H1 (cell line): ENCODE measurements around the gene HDAC6. TPM values are rescaled to one million over a fixed set of nuclear protein-coding genes. Genes with fewer than 3 reads are reported as not detected.

Experiments
- CTCF ChIA-PET: fragments of 300-600 bp; sonication (Branson Sonifier 250); formaldehyde crosslinking; loops from one replicate; lab custom pipeline; 2021; ENCODE audit not compliant: partially characterized antibody; lab: Charles Lee
- POLR2A ChIA-PET: fragments of 300-600 bp; sonication (Branson Sonifier 250); formaldehyde crosslinking; loops from one replicate; lab custom pipeline; 2021; ENCODE audit warnings: inconsistent platforms; ENCODE audit not compliant: partially characterized antibody; lab: Charles Lee
- DNase-seq, 2 experiments: peaks; one replicate each; pipeline versions ENCODE4 v3.0.0 to v3.0.0-alpha.2; 2010 to 2022; ENCODE audit warnings: low spot score in 2 of 2, low read depth in 1 of 2, mixed read lengths in 1 of 2
- FAIRE-seq: peaks from 2 replicates; lab custom pipeline; 2011; peaks lifted over from hg19 to GRCh38; lab: Jason Lieb, UNC
- H2AFZ ChIP-seq: 2 replicates; pipeline ENCODE4 v1.8.1; 2012; ENCODE audit warnings: low read length, inconsistent platforms
- H2AK5ac ChIP-seq: 2 replicates; pipeline ENCODE4 v1.6.1; 2013; ENCODE audit warnings: low read depth, low read length
- H2BK120ac ChIP-seq: replicated peaks from 2 replicates; pipeline ENCODE3; 2013; ENCODE audit warnings: low read depth, low read length, inconsistent platforms
- H2BK12ac ChIP-seq: 2 replicates; pipeline ENCODE4 v1.6.1; 2013; ENCODE audit warnings: low read depth, low read length
- H2BK15ac ChIP-seq: 2 replicates; pipeline ENCODE4 v1.6.1; 2013; ENCODE audit warnings: low read length
- H2BK20ac ChIP-seq: 2 replicates; pipeline ENCODE4 v1.6.1; 2013; ENCODE audit warnings: low read length
- H2BK5ac ChIP-seq: 2 replicates; pipeline ENCODE4 v1.6.1; 2013; ENCODE audit warnings: low read depth, low read length
- H3K14ac ChIP-seq: 2 replicates; pipeline ENCODE4 v1.6.1; 2013; ENCODE audit warnings: inconsistent platforms; ENCODE audit not compliant: insufficient read length
- H3K18ac ChIP-seq: 2 replicates; pipeline ENCODE4 v1.6.1; 2013; ENCODE audit warnings: low read length; ENCODE audit errors: extremely low read depth
- H3K23ac ChIP-seq: 2 replicates; pipeline ENCODE4 v1.6.1; 2013; ENCODE audit warnings: inconsistent platforms; ENCODE audit not compliant: insufficient read length
- H3K23me2 ChIP-seq: 2 replicates; pipeline ENCODE4 v1.6.1; 2013; ENCODE audit warnings: low read depth, low read length
- H3K27ac ChIP-seq: 2 replicates; pipeline ENCODE4 v1.6.1; 2011; ENCODE audit warnings: low read depth, low read length, inconsistent platforms
- H3K27me3 ChIP-seq, 4 experiments: replicated peaks in 1 of 4; 1 replicate in 1 of 4; 2 replicates in 3 of 4; pipeline versions ENCODE4 v1.6.1 to v1.8.1; 2011 to 2013; ENCODE audit warnings: low read length in 3 of 4, mild to moderate bottlenecking in 3 of 4, inconsistent platforms in 2 of 4, mixed read lengths in 2 of 4, moderate library complexity in 1 of 4; ENCODE audit not compliant: control insufficient read depth in 3 of 4, insufficient read depth in 3 of 4; ENCODE audit errors: extremely low read depth in 1 of 4
- H3K36me3 ChIP-seq, 4 experiments: 2 replicates each; pipeline versions ENCODE4 v1.6.1 to v1.8.1; 2011 to 2013; ENCODE audit warnings: mild to moderate bottlenecking in 4 of 4, low read length in 3 of 4, moderate library complexity in 2 of 4, control low read depth in 1 of 4, inconsistent platforms in 1 of 4; ENCODE audit not compliant: insufficient read depth in 4 of 4, control insufficient read depth in 2 of 4
- H3K4ac ChIP-seq: replicated peaks from 2 replicates; pipeline ENCODE3; 2013; ENCODE audit warnings: low read length, low read depth, mixed read lengths, inconsistent platforms; ENCODE audit not compliant: insufficient read length
- H3K4me1 ChIP-seq, 4 experiments: replicated peaks in 1 of 4; 1 replicate in 1 of 4; 2 replicates in 3 of 4; pipeline versions ENCODE4 v1.6.1 to v1.8.1; 2011 to 2013; ENCODE audit warnings: low read length in 3 of 4, inconsistent platforms in 2 of 4, mixed read lengths in 1 of 4; ENCODE audit not compliant: insufficient read depth in 4 of 4, control insufficient read depth in 3 of 4
- H3K4me2 ChIP-seq, 2 experiments: 2 replicates each; pipeline versions ENCODE4 v1.6.1 to v1.8.1; 2011 to 2013; ENCODE audit warnings: low read depth in 2 of 2, low read length in 2 of 2, control low read depth in 1 of 2, inconsistent platforms in 1 of 2, mild to moderate bottlenecking in 1 of 2; ENCODE audit not compliant: insufficient read depth in 1 of 2
- H3K4me3 ChIP-seq, 4 experiments: fragments of 200-600, 300-600 bp in 1 of 4; sonication (generic), shearing (Covaris generic), sonication (Bioruptor Twin) in 1 of 4; 2 replicates each; pipeline versions ENCODE4 v1.5.1 to v1.8.1; 2011 to 2016; ENCODE audit warnings: low read length in 4 of 4, low read depth in 3 of 4, control low read depth in 2 of 4, inconsistent platforms in 2 of 4, mild to moderate bottlenecking in 2 of 4, mixed read lengths in 1 of 4, moderate library complexity in 1 of 4; ENCODE audit not compliant: insufficient read depth in 2 of 4; ENCODE audit errors: extremely low read depth in 1 of 4
- H3K56ac ChIP-seq: replicated peaks from 2 replicates; pipeline ENCODE3; 2013; ENCODE audit warnings: low read depth, mild to moderate bottlenecking, mixed read lengths, low read length, inconsistent platforms; ENCODE audit not compliant: insufficient read length
- H3K79me1 ChIP-seq: 2 replicates; pipeline ENCODE4 v1.6.1; 2013; ENCODE audit warnings: low read depth, low read length, control low read depth
- H3K79me2 ChIP-seq, 2 experiments: 2 replicates each; pipeline versions ENCODE4 v1.6.1 to v1.8.1; 2012 to 2013; ENCODE audit warnings: low read length in 2 of 2, mild to moderate bottlenecking in 2 of 2, inconsistent platforms in 1 of 2; ENCODE audit not compliant: insufficient read depth in 2 of 2, control insufficient read depth in 1 of 2
- H3K9ac ChIP-seq, 4 experiments: replicated peaks in 1 of 4; 1 replicate in 1 of 4; 2 replicates in 3 of 4; pipeline versions ENCODE4 v1.6.1 to v1.8.1; 2011 to 2013; ENCODE audit warnings: low read depth in 3 of 4, low read length in 3 of 4, control low read depth in 2 of 4, mild to moderate bottlenecking in 2 of 4, moderate library complexity in 2 of 4, inconsistent platforms in 1 of 4; ENCODE audit errors: extremely low read depth in 1 of 4
- H3K9me3 ChIP-seq, 2 experiments: 2 replicates each; pipeline versions ENCODE4 v1.6.1 to v1.8.1; 2012 to 2013; ENCODE audit warnings: mild to moderate bottlenecking in 2 of 2, moderate library complexity in 2 of 2, control low read depth in 1 of 2, inconsistent platforms in 1 of 2, low read depth in 1 of 2, low read length in 1 of 2, mixed read lengths in 1 of 2; ENCODE audit not compliant: insufficient read depth in 2 of 2
- H4K20me1 ChIP-seq, 2 experiments: replicated peaks in 1 of 2; 2 replicates each; pipeline versions ENCODE3 to v1.8.1; 2011 to 2013; ENCODE audit warnings: inconsistent platforms in 2 of 2, low read length in 2 of 2, mild to moderate bottlenecking in 1 of 2; ENCODE audit not compliant: insufficient read depth in 2 of 2, control insufficient read depth in 1 of 2
- H4K5ac ChIP-seq: 2 replicates; pipeline ENCODE4 v1.6.1; 2013; ENCODE audit warnings: low read length, low read depth, mixed read lengths, inconsistent platforms; ENCODE audit not compliant: insufficient read length
- H4K8ac ChIP-seq: 2 replicates; pipeline ENCODE4 v1.8.0; 2013; ENCODE audit warnings: mild to moderate bottlenecking, moderate library complexity, low read length, inconsistent platforms; ENCODE audit not compliant: insufficient read depth; ENCODE audit errors: extremely low read depth
- H4K91ac ChIP-seq: replicated peaks from 2 replicates; pipeline ENCODE3; 2013; ENCODE audit warnings: low read length, mixed read lengths, inconsistent platforms; ENCODE audit not compliant: insufficient read length
- CREB1 ChIP-seq: IDR thresholded peaks from 2 replicates; pipeline ENCODE4 v1.6.1; 2012; ENCODE audit warnings: inconsistent platforms
- SIRT6 ChIP-seq: IDR thresholded peaks from one replicate; pipeline ENCODE4 v1.7.1; 2012; ENCODE audit warnings: low read length, inconsistent platforms
- WGBS, 2 experiments: shearing (Covaris generic) in 1 of 2; methylation state at CpG; one replicate each; pipeline versions ENCODE4 v1.1.6 to v1.1.7; 2013 to 2015; ENCODE audit warnings: low lambda C conversion rate in 2 of 2, mixed read lengths in 2 of 2, inconsistent platforms in 1 of 2, low coverage in 1 of 2, missing lambda C conversion rate in 1 of 2; ENCODE audit not compliant: insufficient replicate concordance in 2 of 2, insufficient coverage in 1 of 2, insufficient read length in 1 of 2; ENCODE audit errors: extremely low coverage in 1 of 2, missing lambda C conversion rate in 1 of 2; 5-methylcytosine and 5-hydroxymethylcytosine counted together
- polyA plus RNA-seq, 7 experiments: library from polyadenylated mRNA; depleted of rRNA in 3 of 7; stranded (reverse) in 5 of 7; unstranded in 2 of 7; fragments of >200 nt in 5 of 7; fragments of 200-250 nt in 2 of 7; gene quantifications; 1 replicate in 5 of 7; 2 replicates in 1 of 7; 4 replicates in 1 of 7; pipeline versions ENCODE4 v1.2.1 to v1.2.3, GENCODE V29; 2011 to 2013; ENCODE audit warnings: missing spikeins in 2 of 7, mixed read lengths in 2 of 7
- total RNA-seq: library from RNA; stranded (reverse); fragmentation: NEBNext Ultra II Directional; extraction: Animal tissue kit (Norgen Biotek cat#: 25700); gene quantifications from 2 replicates; pipeline ENCODE4 v1.2.1, GENCODE V29; 2021

The HDAC6 gene
- total and polyA plus RNA-seq, 2 of the 8 experiments (the other 6 are each of a cell fraction or from before 2014, with no cell fraction given) = 34.0 to 51.8 TPM

- no peaks in the 10 kb centered on the region for H3K23me2 ChIP-seq
- H2BK15ac ChIP-seq = no peak overlapping the region
- H3K14ac ChIP-seq = no peak overlapping the region
- no peak overlapping the region for H3K23ac ChIP-seq
- H3K36me3 ChIP-seq = no peaks in the 10 kb centered on the region
- H3K27ac ChIP-seq = no peak overlapping the region
- no peak overlapping the region for H2BK20ac ChIP-seq
- H2BK120ac ChIP-seq = no peak overlapping the region
- WGBS, 2 experiments = 85% methylated on average over 4 of the region's 5 CpGs; no CpG with 5 or more reads in 1 of the 2 experiments
- H3K79me1 ChIP-seq = no peaks in the 10 kb centered on the region
- no peaks in the 10 kb centered on the region for H3K4me1 ChIP-seq
- H3K4me2 ChIP-seq = no peak overlapping the region
- H3K9me3 ChIP-seq = no peaks in the 10 kb centered on the region
- H3K79me2 ChIP-seq = no peaks in the 10 kb centered on the region
- no peak overlapping the region for H4K8ac ChIP-seq
- TF ChIP-seq CREB1 (no peak), SIRT6 (no peak)
- no peak overlapping the region for H3K4me3 ChIP-seq
- no peak overlapping the region for H3K18ac ChIP-seq
- ChIA-PET CTCF (no interaction called here), POLR2A (no interaction called here)
- H4K20me1 ChIP-seq = no peaks in the 10 kb centered on the region
- H2BK12ac ChIP-seq = no peak overlapping the region
- H3K27me3 ChIP-seq = no peaks in the 10 kb centered on the region
- no peak overlapping the region for H4K5ac ChIP-seq
- DNase-seq (no peak), FAIRE-seq (no peak)
- H4K91ac ChIP-seq = no peak overlapping the region
- H3K56ac ChIP-seq = no peak overlapping the region
- H2AFZ ChIP-seq = no peak overlapping the region
- H2BK5ac ChIP-seq = no peak overlapping the region
- no peak overlapping the region for H3K9ac ChIP-seq
- no peak overlapping the region for H3K4ac ChIP-seq
- no peak overlapping the region for H2AK5ac ChIP-seq
Measured at GRCh38 chrX:48790477-48790876, 11.4 kb upstream of the HDAC6 start.
